ENCODE measurements around the gene PDE1A. TPM values are rescaled to one million over a fixed set of nuclear protein-coding genes. Genes with fewer than 3 reads are reported as not detected.

Gene PDE1A
- total RNA-seq, 4 donors from 2014 or later = 0.75 to 8.1 (median 3.8) TPM

GRCh38 chr2:182228741-182229140, 198.1 kb downstream of the PDE1A start:
- in situ Hi-C loops (cut with MboI; ENCODE audit: low pct_ligation_motif_present in 1 of 4, low pct_unique_long_range_greater_than_20kb in 1 of 4, low sequenced_read_pairs in 3 of 4) = no loop called here
- no peaks in the 10 kb centered on the region for H3K4me1 ChIP-seq

GRCh38 chr2:182228073-182228473, 198.8 kb downstream of the PDE1A start:
- Histone ChIP-seq H3K36me3 (no peaks in the 10 kb centered on the region), H3K4me1 (no peaks in the 10 kb centered on the region), H3K9me3 (no peaks in the 10 kb centered on the region), H3K27ac (no peak overlapping the region), H3K4me3 (no peak overlapping the region), H3K27me3 (no peaks in the 10 kb centered on the region)
- in situ Hi-C loops (cut with MboI; ENCODE audit: low pct_ligation_motif_present in 1 of 4, low pct_unique_long_range_greater_than_20kb in 1 of 4, low sequenced_read_pairs in 3 of 4) (no loop called here), intact Hi-C loops (cut with DNase I; ENCODE audit: low total_unique reads) (no loop called here)
- no peak for DNase-seq
- WGBS, 2 donors (ENCODE audit: low coverage in 1 of 2) = 44% methylated on average over 2 of the region's 2 CpGs; no CpG with 5 or more reads in 1 of the 2 donors
- TF ChIP-seq POLR2AphosphoS5 (IDR thresholded peaks at IDR 0.05) (no peak), CTCF (IDR thresholded peaks at IDR 0.05) (no peak), POLR2A (IDR thresholded peaks at IDR 0.05) (no peak), EP300 (IDR thresholded peaks at IDR 0.05; ENCODE audit: low read depth) (no peak)

More at GRCh38 chr2:182228741-182229140, 198.1 kb downstream of the PDE1A start:
- H3K4me3 ChIP-seq = no peak overlapping the region
- WGBS, 2 donors (ENCODE audit: low coverage in 1 of 2) = 73 to 86% methylated on average over 2 of the region's 2 CpGs
- no peak for TF ChIP-seq EP300 (IDR thresholded peaks at IDR 0.05; ENCODE audit: low read depth)
- no peak for TF ChIP-seq POLR2AphosphoS5 (IDR thresholded peaks at IDR 0.05)
- no peak for TF ChIP-seq POLR2A (IDR thresholded peaks at IDR 0.05)
- no peak for TF ChIP-seq CTCF (IDR thresholded peaks at IDR 0.05)
- no peaks in the 10 kb centered on the region for H3K36me3 ChIP-seq
- no peak overlapping the region for H3K27ac ChIP-seq
- DNase-seq = no peak
- H3K9me3 ChIP-seq = no peaks in the 10 kb centered on the region
- intact Hi-C loops (cut with DNase I; ENCODE audit: low total_unique reads) = no loop called here
- H3K27me3 ChIP-seq = no peaks in the 10 kb centered on the region

GRCh38 chr2:182226807-182227206, 200.0 kb downstream of the PDE1A start:
- TF ChIP-seq EP300 (IDR thresholded peaks at IDR 0.05; ENCODE audit: low read depth) (no peak), POLR2AphosphoS5 (IDR thresholded peaks at IDR 0.05) (no peak), CTCF (IDR thresholded peaks at IDR 0.05) (no peak), POLR2A (IDR thresholded peaks at IDR 0.05) (no peak)
- Histone ChIP-seq H3K27ac (no peak overlapping the region), H3K36me3 (no peaks in the 10 kb centered on the region), H3K4me1 (no peaks in the 10 kb centered on the region), H3K9me3 (no peaks in the 10 kb centered on the region), H3K4me3 (no peak overlapping the region), H3K27me3 (no peaks in the 10 kb centered on the region)
- 87 to 93% methylated on average over 4 of the region's 4 CpGs for WGBS, 2 donors (ENCODE audit: low coverage in 1 of 2)
- in situ Hi-C loops (cut with MboI; ENCODE audit: low pct_ligation_motif_present in 1 of 4, low pct_unique_long_range_greater_than_20kb in 1 of 4, low sequenced_read_pairs in 3 of 4) = no loop called here
- intact Hi-C loops (cut with DNase I; ENCODE audit: low total_unique reads) = no loop called here
- no peak for DNase-seq

- WGBS, 2 donors (ENCODE audit: low coverage in 1 of 2) = 92 to 96% methylated on average over 3 of the region's 3 CpGs
- Histone ChIP-seq H3K9me3 (no peaks in the 10 kb centered on the region), H3K4me3 (no peak overlapping the region), H3K27ac (no peak overlapping the region), H3K36me3 (no peaks in the 10 kb centered on the region), H3K27me3 (no peaks in the 10 kb centered on the region), H3K4me1 (no peaks in the 10 kb centered on the region)
- in situ Hi-C loops (cut with MboI; ENCODE audit: low pct_ligation_motif_present in 1 of 4, low pct_unique_long_range_greater_than_20kb in 1 of 4, low sequenced_read_pairs in 3 of 4) = no loop called here
- TF ChIP-seq EP300 (IDR thresholded peaks at IDR 0.05; ENCODE audit: low read depth) (no peak), POLR2AphosphoS5 (IDR thresholded peaks at IDR 0.05) (no peak), CTCF (IDR thresholded peaks at IDR 0.05) (no peak), POLR2A (IDR thresholded peaks at IDR 0.05) (no peak)
- intact Hi-C loops (cut with DNase I; ENCODE audit: low total_unique reads) = no loop called here
- DNase-seq = no peak
These were observed 202.2 kb downstream of the PDE1A start for GRCh38 chr2:182224669-182225068.
